Tibial nerve (tissue), 3 donors: ENCODE results near the gene FAM227A.

Experiments
- CTCF ChIP-seq, 5 experiments: fragments of 200-600 bp in 3 of 5; fragments of 450-650 bp in 2 of 5; sonication (generic) in 3 of 5; IDR thresholded peaks; one replicate each; pipeline ENCODE4 v1.5.1; 2016 to 2019; ENCODE audit warnings: antibody characterized with exemption in 5 of 5, mild to moderate bottlenecking in 3 of 5, moderate library complexity in 2 of 5
- POLR2A ChIP-seq, 2 donors: fragments of 450-650 bp; IDR thresholded peaks; one replicate each; pipeline ENCODE4 v1.6.1; 2017; ENCODE audit warnings: antibody characterized with exemption in 2 of 2, mild to moderate bottlenecking in 2 of 2, moderate library complexity in 2 of 2

- no peak for TF ChIP-seq CTCF (IDR thresholded peaks at IDR 0.05)
- TF ChIP-seq POLR2A (IDR thresholded peaks at IDR 0.05): peak in 1 of 2 donors; percentile 11
These were observed 43.6 kb upstream of the FAM227A start for GRCh38 chr22:38699784-38700183.
